GM11168 (cell line): ENCODE measurements around the gene RAB10.

Experiments used
- in situ Hi-C: fragments of 300-500 bp; cut with MboI; formaldehyde crosslinking; loops from one replicate; pipeline ENCODE4 v1.12.0; 2022; ENCODE audit warnings: low sequenced_read_pairs; ENCODE audit not compliant: unreplicated experiment

RAB10 gene

GRCh38 chr2:26173776-26174482 lies 140.0 kb downstream of the RAB10 start:
- in situ Hi-C loops, result no loop called here

- in situ Hi-C loops, result no loop called here
Observed at GRCh38 chr2:26174691-26175465, 141.0 kb downstream of the RAB10 start.

- in situ Hi-C loops, result no loop called here
Observed at GRCh38 chr2:26175466-26176278, 141.8 kb downstream of the RAB10 start.

- in situ Hi-C loops, result no loop called here
Observed at GRCh38 chr2:26176279-26176615, 142.4 kb downstream of the RAB10 start.

GRCh38 chr2:26177122-26177521 lies 143.2 kb downstream of the RAB10 start:
- in situ Hi-C loops, result no loop called here

- in situ Hi-C loops, result no loop called here
Observed at GRCh38 chr2:26178246-26178645, 144.4 kb downstream of the RAB10 start.

- in situ Hi-C loops, result no loop called here
Observed at GRCh38 chr2:26178746-26179436, 145.0 kb downstream of the RAB10 start.

GRCh38 chr2:26179446-26179913 lies 145.6 kb downstream of the RAB10 start:
- in situ Hi-C loops, result no loop called here

GRCh38 chr2:26182441-26182840 lies 148.6 kb downstream of the RAB10 start:
- in situ Hi-C loops, result no loop called here

GRCh38 chr2:26182887-26183630 lies 149.2 kb downstream of the RAB10 start:
- in situ Hi-C loops, result no loop called here

GRCh38 chr2:26184121-26184520 lies 150.2 kb downstream of the RAB10 start:
- in situ Hi-C loops, result no loop called here

GRCh38 chr2:26184555-26185303 lies 150.8 kb downstream of the RAB10 start:
- in situ Hi-C loops, result no loop called here

GRCh38 chr2:26185304-26185928 lies 151.5 kb downstream of the RAB10 start:
- in situ Hi-C loops, result no loop called here

- in situ Hi-C loops, result no loop called here
Observed at GRCh38 chr2:26185954-26186770, 152.3 kb downstream of the RAB10 start.
